Suprapubic skin (tissue), 4 donors: ENCODE measurements around the gene MIB2. TPM values are rescaled to one million over a fixed set of nuclear protein-coding genes. Genes with fewer than 3 reads are reported as not detected.

ENCODE experiments used
- DNase-seq, 2 donors: peaks; one replicate each; pipeline ENCODE4 v3.0.0-alpha.2; 2019; ENCODE audit warnings: low spot score in 2 of 2
- H3K27ac ChIP-seq: fragments of 200-600 bp; sonication (generic); one replicate; pipeline ENCODE4 v1.5.1; 2019
- H3K27me3 ChIP-seq: fragments of 200-600 bp; sonication (generic); one replicate; pipeline ENCODE4 v1.5.1; 2019
- H3K36me3 ChIP-seq: fragments of 200-600 bp; sonication (generic); one replicate; pipeline ENCODE4 v1.5.1; 2019
- H3K4me1 ChIP-seq: fragments of 200-600 bp; sonication (generic); one replicate; pipeline ENCODE4 v1.5.1; 2019
- H3K4me3 ChIP-seq: fragments of 200-600 bp; sonication (generic); one replicate; pipeline ENCODE4 v1.5.1; 2019; ENCODE audit warnings: mild to moderate bottlenecking
- H3K9me3 ChIP-seq: fragments of 200-600 bp; sonication (generic); one replicate; pipeline ENCODE4 v1.5.1; 2019
- EP300 ChIP-seq: sonication (generic); formaldehyde crosslinking; IDR thresholded peaks from one replicate; pipeline ENCODE4 v1.6.1; 2017; ENCODE audit warnings: antibody characterized with exemption
- POLR2A ChIP-seq, 2 donors: fragments of 450-650 bp; IDR thresholded peaks; one replicate each; pipeline ENCODE4 v1.6.1; 2017; ENCODE audit warnings: antibody characterized with exemption in 2 of 2, mild to moderate bottlenecking in 2 of 2, moderate library complexity in 2 of 2
- POLR2AphosphoS5 ChIP-seq, 3 donors: sonication (generic); formaldehyde crosslinking; IDR thresholded peaks; one replicate each; pipeline ENCODE4 v1.6.1; 2017; ENCODE audit warnings: antibody characterized with exemption in 3 of 3
- WGBS: methylation state at CpG from one replicate; pipeline ENCODE4 v1.1.5; 2018; 5-methylcytosine and 5-hydroxymethylcytosine counted together
- total RNA-seq, 4 donors: library from RNA; depleted of rRNA; stranded (reverse); fragments of >200 nt; gene quantifications; one replicate each; pipeline ENCODE4 v1.1.0, GENCODE V29; 2016
- TF ChIP-seq, protein P1 (sequence below), 2 donors: fragments of 200-600 bp in 1 of 2; fragments of 450-650 bp in 1 of 2; sonication (generic) in 1 of 2; IDR thresholded peaks; one replicate each; pipeline ENCODE4 v1.5.1; 2016 to 2019; ENCODE audit warnings: antibody characterized with exemption in 2 of 2, mild to moderate bottlenecking in 1 of 2, moderate library complexity in 1 of 2

The MIB2 gene
- total RNA-seq, 4 donors from 2014 or later = 131 to 212 (median 154) TPM

DNA sequence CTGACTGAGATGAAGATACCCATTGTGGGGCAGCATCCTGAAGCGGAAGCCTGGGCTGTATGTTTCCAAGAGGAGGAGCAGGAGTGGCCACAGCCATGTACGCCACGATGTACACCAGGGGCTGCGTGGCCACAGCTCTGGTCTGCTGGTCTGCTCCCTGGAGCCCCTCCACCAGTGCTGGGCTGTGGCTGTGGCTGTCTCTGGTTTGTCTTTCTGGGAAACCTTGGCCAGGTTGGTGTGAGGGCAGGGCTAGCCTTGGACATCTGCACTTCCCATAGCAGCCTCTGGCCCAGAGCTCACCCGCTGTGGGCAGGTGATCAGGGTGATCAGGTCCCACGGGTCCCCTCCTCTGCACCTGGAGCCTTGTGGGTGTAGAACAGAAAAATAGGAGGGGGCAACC lies 2.6 kb downstream of the MIB2 start:
- Histone ChIP-seq H3K9me3 (no peaks in the 10 kb centered on the region), H3K36me3 (peaks cover 8% of the 10 kb centered on the region), H3K4me3 (no peak overlapping the region), H3K27ac (no peak overlapping the region), H3K27me3 (no peaks in the 10 kb centered on the region), H3K4me1 (peaks cover 31% of the 10 kb centered on the region)
- no peak for DNase-seq
- 86% methylated on average over 3 of the region's 6 CpGs for WGBS
- TF ChIP-seq EP300 (no peak), POLR2AphosphoS5 (IDR thresholded peaks at IDR 0.05) (no peak), POLR2A (IDR thresholded peaks at IDR 0.05) (no peak)
- TF ChIP-seq, protein P1, sequence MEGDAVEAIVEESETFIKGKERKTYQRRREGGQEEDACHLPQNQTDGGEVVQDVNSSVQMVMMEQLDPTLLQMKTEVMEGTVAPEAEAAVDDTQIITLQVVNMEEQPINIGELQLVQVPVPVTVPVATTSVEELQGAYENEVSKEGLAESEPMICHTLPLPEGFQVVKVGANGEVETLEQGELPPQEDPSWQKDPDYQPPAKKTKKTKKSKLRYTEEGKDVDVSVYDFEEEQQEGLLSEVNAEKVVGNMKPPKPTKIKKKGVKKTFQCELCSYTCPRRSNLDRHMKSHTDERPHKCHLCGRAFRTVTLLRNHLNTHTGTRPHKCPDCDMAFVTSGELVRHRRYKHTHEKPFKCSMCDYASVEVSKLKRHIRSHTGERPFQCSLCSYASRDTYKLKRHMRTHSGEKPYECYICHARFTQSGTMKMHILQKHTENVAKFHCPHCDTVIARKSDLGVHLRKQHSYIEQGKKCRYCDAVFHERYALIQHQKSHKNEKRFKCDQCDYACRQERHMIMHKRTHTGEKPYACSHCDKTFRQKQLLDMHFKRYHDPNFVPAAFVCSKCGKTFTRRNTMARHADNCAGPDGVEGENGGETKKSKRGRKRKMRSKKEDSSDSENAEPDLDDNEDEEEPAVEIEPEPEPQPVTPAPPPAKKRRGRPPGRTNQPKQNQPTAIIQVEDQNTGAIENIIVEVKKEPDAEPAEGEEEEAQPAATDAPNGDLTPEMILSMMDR (IDR thresholded peaks at IDR 0.05) = no peak

GRCh38 chr1:1618396-1619068 lies 3.2 kb downstream of the MIB2 start:
- DNase-seq = peak in 1 of 2 donors; percentile 58
- H3K36me3 ChIP-seq = peaks cover 8% of the 10 kb centered on the region
- TF ChIP-seq POLR2A (IDR thresholded peaks at IDR 0.05) (no peak), EP300 (no peak), POLR2AphosphoS5 (IDR thresholded peaks at IDR 0.05) (no peak)
- TF ChIP-seq, protein P1 (IDR thresholded peaks at IDR 0.05) = no peak
- H3K4me1 ChIP-seq = peaks cover 28% of the 10 kb centered on the region
- H3K27me3 ChIP-seq = no peaks in the 10 kb centered on the region
- no peaks in the 10 kb centered on the region for H3K9me3 ChIP-seq
- no peak overlapping the region for H3K27ac ChIP-seq
- H3K4me3 ChIP-seq = no peak overlapping the region
- WGBS = 95% methylated on average over 4 of the region's 9 CpGs

- peak in 1 of 2 donors; percentile 63 for DNase-seq
Observed at GRCh38 chr1:1619917-1620361, 4.6 kb downstream of the MIB2 start.

DNA sequence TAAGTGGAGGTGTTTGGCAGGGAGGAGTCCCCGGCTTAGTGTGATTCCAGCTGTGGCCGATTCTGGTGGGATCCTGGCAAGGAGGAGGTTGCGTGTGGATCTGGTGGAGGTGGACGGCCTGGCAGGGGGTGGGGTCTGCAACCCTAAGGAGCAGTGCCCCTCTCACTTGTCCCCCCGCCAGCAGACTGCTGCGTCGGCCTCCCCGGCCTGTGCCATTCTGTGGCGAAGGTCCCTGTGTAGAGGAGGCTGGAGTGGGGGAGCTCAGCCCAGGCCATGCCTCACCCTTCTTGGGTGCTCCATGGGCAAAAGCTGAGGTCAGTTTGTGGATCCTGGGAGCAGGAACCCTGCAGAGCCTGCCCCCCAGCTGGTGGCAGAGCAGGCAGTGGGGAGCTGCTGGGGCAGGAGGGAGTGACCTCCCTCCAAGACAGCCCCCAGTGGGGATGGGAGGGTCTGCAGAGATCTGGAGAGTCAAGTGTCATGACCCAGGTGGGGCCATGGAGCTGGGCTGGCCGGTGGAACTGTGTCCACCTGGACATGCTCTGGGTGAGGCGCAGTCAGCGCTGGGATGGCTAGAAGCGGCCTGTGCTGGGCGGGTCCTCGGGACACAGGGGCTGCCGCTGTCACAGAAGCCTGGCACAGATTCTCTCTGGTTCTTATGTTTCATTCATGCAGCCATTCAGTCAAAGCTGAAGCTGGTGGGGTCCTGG lies 5.3 kb downstream of the MIB2 start:
- no peak overlapping the region for H3K4me3 ChIP-seq
- TF ChIP-seq POLR2AphosphoS5 (IDR thresholded peaks at IDR 0.05) (no peak), EP300 (no peak), POLR2A (IDR thresholded peaks at IDR 0.05) (no peak)
- TF ChIP-seq, protein P1 (IDR thresholded peaks at IDR 0.05) = no peak
- peaks cover 15% of the 10 kb centered on the region for H3K4me1 ChIP-seq
- H3K9me3 ChIP-seq = no peaks in the 10 kb centered on the region
- no peaks in the 10 kb centered on the region for H3K27me3 ChIP-seq
- WGBS = 93% methylated on average over 12 of the region's 16 CpGs
- DNase-seq = peak in 1 of 2 donors; percentile 60
- H3K27ac ChIP-seq = no peak overlapping the region
- peaks cover 14% of the 10 kb centered on the region for H3K36me3 ChIP-seq

More at GRCh38 chr1:1619917-1620361, 4.6 kb downstream of the MIB2 start:
- Histone ChIP-seq H3K4me1 (peaks cover 15% of the 10 kb centered on the region), H3K9me3 (no peaks in the 10 kb centered on the region), H3K36me3 (peaks cover 14% of the 10 kb centered on the region), H3K4me3 (no peak overlapping the region), H3K27ac (no peak overlapping the region), H3K27me3 (no peaks in the 10 kb centered on the region)
- 100% methylated on average over 4 of the region's 14 CpGs for WGBS
- no peak for TF ChIP-seq EP300
- TF ChIP-seq POLR2A (IDR thresholded peaks at IDR 0.05) = no peak
- no peak for TF ChIP-seq POLR2AphosphoS5 (IDR thresholded peaks at IDR 0.05)
- TF ChIP-seq, protein P1 (IDR thresholded peaks at IDR 0.05) = no peak
